ENCODE results near the gene HLF. TPM values are rescaled to one million over a fixed set of nuclear protein-coding genes. Genes with fewer than 3 reads are reported as not detected.
A peak's percentile ranks its signal among the peaks of the same experiment; 100 is the strongest.

HLF gene
- total RNA-seq, 2 experiments from 2014 or later: 0.79 to 0.86 TPM

GRCh38 chr17:55237268-55237667 is 27.5 kb upstream of the HLF start:
- intact Hi-C loops (cut with micrococcal nuclease): loop anchor here (5.0 kb wide), 1 partner anchor 245 kb away; no protein-coding TSS in a partner anchor

DNA sequence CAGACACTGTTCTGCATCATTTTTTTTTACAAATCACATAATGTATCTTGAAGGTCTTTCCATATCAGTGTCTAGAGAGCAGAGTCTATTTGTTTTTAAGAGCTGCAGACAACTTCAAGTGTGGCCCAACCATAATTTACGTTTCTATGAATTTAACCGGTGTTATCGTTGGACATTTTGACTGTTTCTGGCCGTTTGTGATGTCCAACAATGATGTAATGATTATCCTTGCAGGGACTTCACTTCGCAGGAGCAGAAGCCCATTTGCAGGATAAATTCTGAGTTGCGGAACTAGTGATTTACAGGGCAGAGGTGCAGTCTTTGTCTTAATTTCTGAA is 26.9 kb upstream of the HLF start:
- no peak overlapping the region for H3K27ac Mint-ChIP-seq
- H3K4me3 Mint-ChIP-seq: peak overlapping the region; percentile 77
- H3K4me1 Mint-ChIP-seq (ENCODE audit: low read depth): peaks cover 9% of the 10 kb centered on the region
- no peaks in the 10 kb centered on the region for H3K36me3 Mint-ChIP-seq (ENCODE audit: low read depth)
- H3K27me3 Mint-ChIP-seq (ENCODE audit: low read depth): peaks cover 19% of the 10 kb centered on the region
- intact Hi-C loops (cut with micrococcal nuclease): loop anchor here (1.0 to 5.0 kb wide), 6 partner anchors 26 to 270 kb away; partner anchors contain the start of genes COX11, HLF and STXBP4
- CTCF ChIA-PET: interaction anchor here (0.6 to 1.3 kb wide), 5 partner anchors 28 to 245 kb away, joined by 3 to 4 read pairs (median 3); partner anchors contain the start of gene HLF
- no peak for DNase-seq
- peaks cover 4% of the 10 kb centered on the region for H3K9me3 Mint-ChIP-seq

More at GRCh38 chr17:55237268-55237667, 27.5 kb upstream of the HLF start:
- H3K36me3 Mint-ChIP-seq (ENCODE audit: low read depth): no peaks in the 10 kb centered on the region
- H3K4me1 Mint-ChIP-seq (ENCODE audit: low read depth): peaks cover 9% of the 10 kb centered on the region
- no peak overlapping the region for H3K27ac Mint-ChIP-seq
- no peak for DNase-seq
- CTCF ChIA-PET: interaction anchor here (0.6 to 1.3 kb wide), 5 partner anchors 28 to 1096 kb away, joined by 3 to 5 read pairs (median 3); partner anchors contain the start of gene HLF
- no peak overlapping the region for H3K4me3 Mint-ChIP-seq
- peaks cover 6% of the 10 kb centered on the region for H3K9me3 Mint-ChIP-seq
- peaks cover 19% of the 10 kb centered on the region for H3K27me3 Mint-ChIP-seq (ENCODE audit: low read depth)

GRCh38 chr17:55238179-55238930 is 26.4 kb upstream of the HLF start:
- intact Hi-C loops (cut with micrococcal nuclease): loop anchor here (1.0 to 5.0 kb wide), 6 partner anchors 26 to 270 kb away; partner anchors contain the start of genes COX11, HLF and STXBP4
- peaks cover 24% of the 10 kb centered on the region for H3K27me3 Mint-ChIP-seq (ENCODE audit: low read depth)
- peaks cover 9% of the 10 kb centered on the region for H3K4me1 Mint-ChIP-seq (ENCODE audit: low read depth)
- H3K9me3 Mint-ChIP-seq: peaks cover 1% of the 10 kb centered on the region
- CTCF ChIA-PET: interaction anchor here (0.6 to 1.3 kb wide), 4 partner anchors 27 to 246 kb away, joined by 3 to 4 read pairs (median 3); partner anchors contain the start of gene HLF
- no peak overlapping the region for H3K27ac Mint-ChIP-seq
- no peaks in the 10 kb centered on the region for H3K36me3 Mint-ChIP-seq (ENCODE audit: low read depth)
- peak overlapping the region; percentile 77 for H3K4me3 Mint-ChIP-seq
- DNase-seq: peak; percentile 85

GRCh38 chr17:55238931-55239297 is 25.8 kb upstream of the HLF start:
- intact Hi-C loops (cut with micrococcal nuclease): loop anchor here (1.0 to 5.0 kb wide), 6 partner anchors 25 to 271 kb away; partner anchors contain the start of genes COX11, HLF and STXBP4
- DNase-seq: peak; percentile 7
- no peak overlapping the region for H3K27ac Mint-ChIP-seq
- peaks cover 9% of the 10 kb centered on the region for H3K4me1 Mint-ChIP-seq (ENCODE audit: low read depth)
- H3K4me3 Mint-ChIP-seq: peak overlapping the region; percentile 77
- CTCF ChIA-PET: interaction anchor here (1.3 kb wide), 1 partner anchor 58 kb away, joined by 4 read pairs; no protein-coding TSS in a partner anchor
- no peaks in the 10 kb centered on the region for H3K36me3 Mint-ChIP-seq (ENCODE audit: low read depth)
- peaks cover 30% of the 10 kb centered on the region for H3K27me3 Mint-ChIP-seq (ENCODE audit: low read depth)
- H3K9me3 Mint-ChIP-seq: peaks cover under 1% of the 10 kb centered on the region

DNA sequence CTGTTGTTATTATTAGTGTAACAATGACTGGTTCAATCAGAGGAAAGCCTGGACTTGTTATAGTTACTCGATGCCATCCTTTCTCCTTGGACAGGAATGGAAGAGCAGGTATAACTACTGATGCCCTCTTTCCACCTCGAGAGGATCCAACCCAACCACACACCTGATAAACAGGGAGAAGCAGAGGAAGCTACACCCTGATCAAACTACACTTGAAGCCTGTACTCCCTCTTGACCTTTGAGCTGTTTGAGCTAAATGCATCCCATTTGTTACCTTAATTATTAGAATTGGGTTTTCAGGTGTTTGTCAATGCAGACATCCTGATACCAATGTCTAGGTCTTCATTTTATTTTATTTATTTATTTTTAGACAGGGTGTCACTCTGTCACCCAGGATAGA is 23.7 kb upstream of the HLF start:
- intact Hi-C loops (cut with micrococcal nuclease): no loop called here
- Mint-ChIP-seq H3K4me1 (ENCODE audit: low read depth) (peaks cover 9% of the 10 kb centered on the region), H3K27me3 (ENCODE audit: low read depth) (peaks cover 45% of the 10 kb centered on the region), H3K4me3 (no peak overlapping the region), H3K36me3 (ENCODE audit: low read depth) (no peaks in the 10 kb centered on the region), H3K27ac (no peak overlapping the region), H3K9me3 (no peaks in the 10 kb centered on the region)
- CTCF ChIA-PET: no interaction called here
- DNase-seq: no peak

GRCh38 chr17:55242476-55242875 is 22.3 kb upstream of the HLF start:
- Mint-ChIP-seq H3K27ac (no peak overlapping the region), H3K4me1 (ENCODE audit: low read depth) (peaks cover 5% of the 10 kb centered on the region), H3K27me3 (ENCODE audit: low read depth) (peaks cover 48% of the 10 kb centered on the region), H3K9me3 (no peaks in the 10 kb centered on the region), H3K36me3 (ENCODE audit: low read depth) (no peaks in the 10 kb centered on the region), H3K4me3 (no peak overlapping the region)
- no peak for DNase-seq
- intact Hi-C loops (cut with micrococcal nuclease): no loop called here
- CTCF ChIA-PET: interaction anchor here (1.0 kb wide), 1 partner anchor 10 kb away, joined by 4 read pairs; no protein-coding TSS in a partner anchor

GRCh38 chr17:55245986-55246385 is 18.8 kb upstream of the HLF start:
- intact Hi-C loops (cut with micrococcal nuclease): no loop called here
- no peaks in the 10 kb centered on the region for H3K9me3 Mint-ChIP-seq
- peaks cover 42% of the 10 kb centered on the region for H3K27me3 Mint-ChIP-seq (ENCODE audit: low read depth)
- no peak overlapping the region for H3K4me3 Mint-ChIP-seq
- H3K27ac Mint-ChIP-seq: no peak overlapping the region
- no peak for DNase-seq
- CTCF ChIA-PET: no interaction called here
- no peaks in the 10 kb centered on the region for H3K4me1 Mint-ChIP-seq (ENCODE audit: low read depth)
- no peaks in the 10 kb centered on the region for H3K36me3 Mint-ChIP-seq (ENCODE audit: low read depth)

- CTCF ChIA-PET: no interaction called here
- Mint-ChIP-seq H3K36me3 (ENCODE audit: low read depth) (no peaks in the 10 kb centered on the region), H3K27ac (no peak overlapping the region), H3K4me1 (ENCODE audit: low read depth) (no peaks in the 10 kb centered on the region), H3K27me3 (ENCODE audit: low read depth) (peaks cover 41% of the 10 kb centered on the region), H3K4me3 (no peak overlapping the region), H3K9me3 (no peaks in the 10 kb centered on the region)
- no peak for DNase-seq
- intact Hi-C loops (cut with micrococcal nuclease): no loop called here
These were observed 18.2 kb upstream of the HLF start for GRCh38 chr17:55246583-55246982.

DNA sequence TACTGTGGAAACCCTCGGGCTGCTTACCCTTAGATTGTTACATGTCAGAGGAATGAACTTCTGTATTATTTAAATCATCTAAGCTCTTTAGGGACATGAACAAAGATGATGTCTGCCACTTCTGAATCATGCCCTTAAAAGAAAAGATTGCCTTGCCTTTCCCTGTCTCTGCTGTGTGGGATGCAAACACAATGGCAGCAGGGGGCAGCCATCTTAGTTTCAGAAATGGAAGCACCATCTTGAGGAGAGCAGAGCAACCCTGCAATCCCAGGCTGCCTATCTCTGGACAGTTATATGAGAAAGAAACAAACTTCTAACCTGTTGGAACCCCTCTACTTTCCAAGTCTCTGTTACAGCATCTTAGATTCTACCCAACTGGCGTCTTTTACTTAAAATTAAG is 16.7 kb upstream of the HLF start:
- Mint-ChIP-seq H3K36me3 (ENCODE audit: low read depth) (no peaks in the 10 kb centered on the region), H3K27ac (no peak overlapping the region), H3K9me3 (no peaks in the 10 kb centered on the region), H3K27me3 (ENCODE audit: low read depth) (peaks cover 33% of the 10 kb centered on the region), H3K4me1 (ENCODE audit: low read depth) (no peaks in the 10 kb centered on the region), H3K4me3 (no peak overlapping the region)
- CTCF ChIA-PET: interaction anchor here (1.0 kb wide), 1 partner anchor 9 kb away, joined by 3 read pairs; no protein-coding TSS in a partner anchor
- intact Hi-C loops (cut with micrococcal nuclease): no loop called here
- no peak for DNase-seq

DNA sequence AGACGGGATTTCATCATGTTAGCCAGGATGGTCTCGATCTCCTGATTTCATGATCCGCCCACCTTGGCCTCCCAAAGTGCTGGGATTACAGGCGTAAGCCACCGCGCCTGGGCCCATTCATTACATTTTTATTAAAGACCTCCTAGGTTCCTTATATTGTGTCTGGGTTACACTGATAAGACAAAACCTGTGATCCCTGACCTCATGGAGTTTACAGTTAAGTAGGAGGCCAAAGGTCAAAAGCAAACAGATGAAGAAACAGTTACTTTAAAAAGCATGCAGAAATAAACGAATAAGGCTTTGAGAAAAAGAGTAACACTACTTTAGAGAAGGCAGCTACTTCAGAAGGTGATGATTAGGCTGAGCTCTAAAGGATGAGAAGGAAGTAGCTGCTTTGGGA is 14.9 kb upstream of the HLF start:
- intact Hi-C loops (cut with micrococcal nuclease): no loop called here
- CTCF ChIA-PET: interaction anchor here (1.3 kb wide), 1 partner anchor 256 kb away, joined by 4 read pairs; no protein-coding TSS in a partner anchor
- H3K4me1 Mint-ChIP-seq (ENCODE audit: low read depth): no peaks in the 10 kb centered on the region
- no peaks in the 10 kb centered on the region for H3K9me3 Mint-ChIP-seq
- DNase-seq: no peak
- no peak overlapping the region for H3K27ac Mint-ChIP-seq
- H3K36me3 Mint-ChIP-seq (ENCODE audit: low read depth): no peaks in the 10 kb centered on the region
- peaks cover 25% of the 10 kb centered on the region for H3K27me3 Mint-ChIP-seq (ENCODE audit: low read depth)
- H3K4me3 Mint-ChIP-seq: no peak overlapping the region

DNA sequence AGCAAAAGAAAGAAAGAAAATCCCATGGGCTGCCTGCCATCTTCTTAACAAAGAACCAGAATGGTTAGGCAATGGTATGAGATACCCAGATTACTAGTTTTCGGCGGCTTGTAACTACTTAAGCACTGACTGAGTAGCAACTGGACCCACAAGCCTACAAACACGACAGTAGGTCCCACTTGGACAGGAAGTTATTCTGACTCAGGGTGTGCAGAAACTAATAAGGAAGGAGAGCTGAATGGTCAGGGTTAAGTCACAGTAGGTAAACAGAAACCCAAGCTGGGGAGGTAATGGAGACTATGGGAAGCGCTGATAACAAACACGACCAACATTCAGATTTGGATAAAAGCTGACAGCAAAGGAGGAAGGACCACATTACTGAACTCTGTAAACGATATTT is 10.4 kb upstream of the HLF start:
- Mint-ChIP-seq H3K36me3 (ENCODE audit: low read depth) (no peaks in the 10 kb centered on the region), H3K27ac (no peak overlapping the region), H3K27me3 (ENCODE audit: low read depth) (peaks cover 24% of the 10 kb centered on the region), H3K4me1 (ENCODE audit: low read depth) (no peaks in the 10 kb centered on the region), H3K4me3 (no peak overlapping the region), H3K9me3 (no peaks in the 10 kb centered on the region)
- intact Hi-C loops (cut with micrococcal nuclease): no loop called here
- DNase-seq: no peak
- CTCF ChIA-PET: interaction anchor here (0.7 to 1.2 kb wide), 2 partner anchors 103 to 1072 kb away, joined by 3 read pairs; no protein-coding TSS in a partner anchor

DNA sequence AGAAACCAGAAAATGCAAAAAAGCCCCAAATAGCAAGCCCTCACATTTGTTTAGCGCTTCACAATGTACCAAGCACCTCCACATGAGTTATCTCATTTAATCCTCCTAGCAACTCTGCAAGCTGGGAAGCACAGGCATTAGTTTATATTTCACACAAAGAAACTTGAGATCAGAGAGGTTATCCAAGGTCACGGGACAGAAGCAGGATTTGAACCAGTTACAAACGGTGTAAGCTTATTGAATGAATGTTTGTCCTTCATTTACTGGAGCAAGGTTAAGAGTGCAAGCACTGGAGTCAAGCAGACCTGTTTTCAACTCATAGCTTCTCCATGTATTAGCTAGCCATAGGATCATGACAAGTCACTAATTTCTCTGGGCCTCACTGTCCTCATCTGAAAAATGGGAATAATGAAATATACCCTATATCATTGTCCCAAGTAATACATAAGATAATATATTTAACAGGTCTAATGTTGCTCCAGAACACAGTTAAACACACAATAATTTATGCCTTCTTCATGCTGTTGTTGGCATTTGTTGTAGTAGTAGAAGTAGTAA is 6.1 kb upstream of the HLF start:
- CTCF ChIA-PET: interaction anchor here (0.6 kb wide), 1 partner anchor 252 kb away, joined by 3 read pairs; no protein-coding TSS in a partner anchor
- H3K4me3 Mint-ChIP-seq: no peak overlapping the region

More for the DNA sequence above, 6.1 kb upstream of the HLF start:
- Mint-ChIP-seq H3K4me1 (ENCODE audit: low read depth) (peaks cover 4% of the 10 kb centered on the region), H3K27ac (no peak overlapping the region), H3K27me3 (ENCODE audit: low read depth) (peaks cover 58% of the 10 kb centered on the region), H3K9me3 (no peaks in the 10 kb centered on the region), H3K36me3 (ENCODE audit: low read depth) (no peaks in the 10 kb centered on the region)
- intact Hi-C loops (cut with micrococcal nuclease): no loop called here
- no peak for DNase-seq

Data from activated naive CD4-positive, alpha-beta T cell treated with anti-CD3 and anti-CD28 coated beads for 36 hours (primary cell).